ENCODE measurements around the gene KCNMB2. TPM values are rescaled to one million over a fixed set of nuclear protein-coding genes. Genes with fewer than 3 reads are reported as not detected.

Gene KCNMB2
- total and polyA plus RNA-seq, 8 donors, result 0.48 to 3.7 (median 1.8) TPM; not detected in 4

DNA sequence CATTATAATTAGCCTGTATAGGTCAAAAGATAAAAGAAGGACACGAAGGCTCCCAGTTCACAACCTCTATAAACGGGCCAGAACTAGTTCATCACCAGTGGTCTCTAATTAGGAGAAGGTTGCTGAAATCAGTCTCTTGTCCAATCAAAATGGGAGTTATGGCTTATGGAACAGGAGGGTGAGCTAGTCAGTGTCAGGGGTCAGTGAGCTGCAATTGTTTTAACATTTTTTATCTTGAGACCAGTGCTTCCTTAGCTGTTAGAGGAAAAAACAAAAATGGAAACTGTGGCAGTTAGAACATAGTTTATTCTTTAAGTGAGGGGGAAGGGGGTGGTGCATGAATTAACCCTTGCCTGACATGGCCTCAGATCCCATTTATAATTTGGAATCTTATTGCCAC is 141.7 kb downstream of the KCNMB2 start:
- intact Hi-C loops (cut with DNase I; ENCODE audit: low total_unique reads), result no loop called here
- 69 to 79% (median 74%) methylated on average over 2 of the region's 2 CpGs for WGBS, 5 donors
- Histone ChIP-seq H3K36me3 (no peaks in the 10 kb centered on the region), H3K27ac (no peak overlapping the region), H3K4me1 (no peaks in the 10 kb centered on the region), H3K4me3 (no peak overlapping the region), H3K9me3 (no peaks in the 10 kb centered on the region), H3K27me3 (no peaks in the 10 kb centered on the region)
- TF ChIP-seq POLR2A (IDR thresholded peaks at IDR 0.05) (no peak), EP300 (IDR thresholded peaks at IDR 0.05) (no peak), POLR2AphosphoS5 (IDR thresholded peaks at IDR 0.05) (no peak)
- TF ChIP-seq, protein P1, sequence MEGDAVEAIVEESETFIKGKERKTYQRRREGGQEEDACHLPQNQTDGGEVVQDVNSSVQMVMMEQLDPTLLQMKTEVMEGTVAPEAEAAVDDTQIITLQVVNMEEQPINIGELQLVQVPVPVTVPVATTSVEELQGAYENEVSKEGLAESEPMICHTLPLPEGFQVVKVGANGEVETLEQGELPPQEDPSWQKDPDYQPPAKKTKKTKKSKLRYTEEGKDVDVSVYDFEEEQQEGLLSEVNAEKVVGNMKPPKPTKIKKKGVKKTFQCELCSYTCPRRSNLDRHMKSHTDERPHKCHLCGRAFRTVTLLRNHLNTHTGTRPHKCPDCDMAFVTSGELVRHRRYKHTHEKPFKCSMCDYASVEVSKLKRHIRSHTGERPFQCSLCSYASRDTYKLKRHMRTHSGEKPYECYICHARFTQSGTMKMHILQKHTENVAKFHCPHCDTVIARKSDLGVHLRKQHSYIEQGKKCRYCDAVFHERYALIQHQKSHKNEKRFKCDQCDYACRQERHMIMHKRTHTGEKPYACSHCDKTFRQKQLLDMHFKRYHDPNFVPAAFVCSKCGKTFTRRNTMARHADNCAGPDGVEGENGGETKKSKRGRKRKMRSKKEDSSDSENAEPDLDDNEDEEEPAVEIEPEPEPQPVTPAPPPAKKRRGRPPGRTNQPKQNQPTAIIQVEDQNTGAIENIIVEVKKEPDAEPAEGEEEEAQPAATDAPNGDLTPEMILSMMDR (IDR thresholded peaks at IDR 0.05), result no peak
- no peak for DNase-seq

- no peak overlapping the region for H3K4me3 ChIP-seq
- no peaks in the 10 kb centered on the region for H3K4me1 ChIP-seq
- TF ChIP-seq POLR2AphosphoS5 (IDR thresholded peaks at IDR 0.05), result no peak
- TF ChIP-seq POLR2A (IDR thresholded peaks at IDR 0.05), result no peak
- TF ChIP-seq, protein P1 (IDR thresholded peaks at IDR 0.05), result no peak
- TF ChIP-seq EP300 (IDR thresholded peaks at IDR 0.05), result no peak
- no peak overlapping the region for H3K27ac ChIP-seq
- no peaks in the 10 kb centered on the region for H3K9me3 ChIP-seq
- H3K36me3 ChIP-seq, result no peaks in the 10 kb centered on the region
- intact Hi-C loops (cut with DNase I; ENCODE audit: low total_unique reads), result no loop called here
- DNase-seq, result no peak
- 41 to 57% (median 45%) methylated on average over 3 of the region's 3 CpGs for WGBS, 5 donors
- H3K27me3 ChIP-seq, result no peaks in the 10 kb centered on the region
Measured at GRCh38 chr3:178680037-178680436, 143.8 kb downstream of the KCNMB2 start.

DNA sequence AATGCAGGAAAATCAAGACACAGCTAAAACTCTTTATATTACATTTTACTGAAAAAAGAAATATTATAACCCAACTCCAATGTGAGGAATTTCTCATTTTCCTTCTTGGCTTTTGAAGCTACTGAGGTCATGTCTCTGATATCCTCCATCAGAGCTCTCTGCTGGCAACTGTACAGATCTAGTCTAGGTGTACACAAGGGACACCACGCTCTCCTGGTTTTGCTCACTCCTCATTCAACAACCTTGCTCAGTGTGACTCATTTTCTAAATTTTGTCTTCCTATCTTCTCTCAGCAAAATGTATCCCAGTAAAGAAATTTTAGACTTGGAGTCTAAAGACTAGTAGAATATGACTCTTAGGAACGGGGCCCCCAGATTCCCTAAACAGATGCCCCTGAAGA is 144.3 kb downstream of the KCNMB2 start:
- no peaks in the 10 kb centered on the region for H3K9me3 ChIP-seq
- no peak overlapping the region for H3K4me3 ChIP-seq
- H3K36me3 ChIP-seq, result no peaks in the 10 kb centered on the region
- 59 to 80% (median 74%) methylated on average over 2 of the region's 2 CpGs for WGBS, 5 donors
- H3K27ac ChIP-seq, result no peak overlapping the region
- intact Hi-C loops (cut with DNase I; ENCODE audit: low total_unique reads), result no loop called here
- no peak for DNase-seq
- no peaks in the 10 kb centered on the region for H3K4me1 ChIP-seq
- H3K27me3 ChIP-seq, result no peaks in the 10 kb centered on the region
- TF ChIP-seq POLR2AphosphoS5 (IDR thresholded peaks at IDR 0.05), result no peak
- TF ChIP-seq POLR2A (IDR thresholded peaks at IDR 0.05), result no peak
- TF ChIP-seq, protein P1 (IDR thresholded peaks at IDR 0.05), result no peak
- TF ChIP-seq EP300 (IDR thresholded peaks at IDR 0.05), result no peak

DNA sequence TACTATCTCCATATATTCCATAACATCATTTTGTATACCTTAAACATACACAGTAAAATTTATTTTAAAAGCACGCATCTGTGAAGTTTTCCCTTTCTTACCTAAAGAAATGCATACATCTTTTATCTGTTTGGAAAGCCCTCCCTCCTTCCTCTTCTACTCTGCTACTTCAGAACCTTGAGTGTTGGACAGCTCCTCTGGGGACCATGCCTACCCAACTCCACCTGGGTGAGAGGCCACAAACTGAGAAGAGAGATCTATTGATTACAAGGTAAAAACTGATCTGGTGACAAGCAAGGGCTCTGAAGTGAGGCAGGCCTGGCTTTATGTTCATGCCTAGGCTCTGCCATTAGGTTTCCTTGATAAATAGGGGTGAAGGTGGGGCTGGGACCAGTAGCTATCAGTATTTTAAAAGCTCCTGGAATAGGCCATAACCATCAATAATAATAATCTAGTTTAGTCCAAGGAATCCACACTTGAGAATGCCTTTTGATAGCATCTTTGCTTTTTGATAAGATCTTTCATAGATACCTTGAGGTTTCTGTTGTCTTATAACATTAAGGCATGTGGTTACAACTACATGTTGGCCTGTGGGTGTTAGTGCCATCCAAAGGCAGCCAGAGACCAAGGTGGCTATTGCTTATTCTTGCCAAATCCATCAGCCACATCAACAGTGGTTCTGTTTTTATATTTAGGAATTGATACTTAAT is 148.8 kb downstream of the KCNMB2 start:
- DNase-seq, result no peak
- no peaks in the 10 kb centered on the region for H3K4me1 ChIP-seq
- WGBS, 5 donors, result 50 to 74% (median 66%) methylated on average over 1 of the region's 1 CpG
- H3K9me3 ChIP-seq, result no peaks in the 10 kb centered on the region
- TF ChIP-seq POLR2AphosphoS5 (IDR thresholded peaks at IDR 0.05), result no peak
- TF ChIP-seq POLR2A (IDR thresholded peaks at IDR 0.05), result no peak
- TF ChIP-seq EP300 (IDR thresholded peaks at IDR 0.05), result no peak
- TF ChIP-seq, protein P1 (IDR thresholded peaks at IDR 0.05), result no peak
- intact Hi-C loops (cut with DNase I; ENCODE audit: low total_unique reads), result no loop called here
- H3K27me3 ChIP-seq, result no peaks in the 10 kb centered on the region
- no peak overlapping the region for H3K4me3 ChIP-seq
- H3K27ac ChIP-seq, result no peak overlapping the region
- no peaks in the 10 kb centered on the region for H3K36me3 ChIP-seq

All from stomach (tissue), 9 donors.